ENCODE results near the gene CRYZL1.

DNA sequence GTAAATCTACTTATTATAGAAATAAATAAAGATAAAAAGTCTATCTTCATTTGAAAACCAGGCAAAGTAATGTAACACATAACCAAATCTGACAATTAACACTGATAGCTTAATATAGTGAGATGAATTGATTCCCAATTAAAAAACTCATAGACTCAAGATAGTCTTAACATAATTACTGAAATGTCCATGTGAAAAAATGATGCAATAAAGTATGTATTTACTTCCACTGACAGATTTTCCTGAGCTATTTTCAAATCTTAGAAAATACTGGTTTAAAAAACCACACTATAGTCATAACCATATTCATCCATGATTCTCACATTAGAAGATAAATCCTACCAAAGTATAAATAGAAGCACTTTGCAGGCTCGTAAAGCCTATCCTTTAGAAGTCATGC lies 43.5 kb downstream of the CRYZL1 start:
- TF ChIP-seq, protein P1, sequence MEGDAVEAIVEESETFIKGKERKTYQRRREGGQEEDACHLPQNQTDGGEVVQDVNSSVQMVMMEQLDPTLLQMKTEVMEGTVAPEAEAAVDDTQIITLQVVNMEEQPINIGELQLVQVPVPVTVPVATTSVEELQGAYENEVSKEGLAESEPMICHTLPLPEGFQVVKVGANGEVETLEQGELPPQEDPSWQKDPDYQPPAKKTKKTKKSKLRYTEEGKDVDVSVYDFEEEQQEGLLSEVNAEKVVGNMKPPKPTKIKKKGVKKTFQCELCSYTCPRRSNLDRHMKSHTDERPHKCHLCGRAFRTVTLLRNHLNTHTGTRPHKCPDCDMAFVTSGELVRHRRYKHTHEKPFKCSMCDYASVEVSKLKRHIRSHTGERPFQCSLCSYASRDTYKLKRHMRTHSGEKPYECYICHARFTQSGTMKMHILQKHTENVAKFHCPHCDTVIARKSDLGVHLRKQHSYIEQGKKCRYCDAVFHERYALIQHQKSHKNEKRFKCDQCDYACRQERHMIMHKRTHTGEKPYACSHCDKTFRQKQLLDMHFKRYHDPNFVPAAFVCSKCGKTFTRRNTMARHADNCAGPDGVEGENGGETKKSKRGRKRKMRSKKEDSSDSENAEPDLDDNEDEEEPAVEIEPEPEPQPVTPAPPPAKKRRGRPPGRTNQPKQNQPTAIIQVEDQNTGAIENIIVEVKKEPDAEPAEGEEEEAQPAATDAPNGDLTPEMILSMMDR (IDR thresholded peaks at IDR 0.05; ENCODE audit: low read depth, low read length), result no peak
- TF ChIP-seq EZH2phosphoT487 (IDR thresholded peaks at IDR 0.05; ENCODE audit: low read depth), result no peak

All from OCI-LY3 (cell line).